ENCODE results near the gene CEP63. TPM values are rescaled to one million over a fixed set of nuclear protein-coding genes. Genes with fewer than 3 reads are reported as not detected.
"Not testable (repeated sequence)": the region's sequence is repeated elsewhere in the genome, so short reads cannot be mapped to it uniquely, and the experiment has no call there.

CEP63 gene
- total RNA-seq, 4 donors from 2014 or later, result 21.3 to 26.5 (median 24.3) TPM

DNA sequence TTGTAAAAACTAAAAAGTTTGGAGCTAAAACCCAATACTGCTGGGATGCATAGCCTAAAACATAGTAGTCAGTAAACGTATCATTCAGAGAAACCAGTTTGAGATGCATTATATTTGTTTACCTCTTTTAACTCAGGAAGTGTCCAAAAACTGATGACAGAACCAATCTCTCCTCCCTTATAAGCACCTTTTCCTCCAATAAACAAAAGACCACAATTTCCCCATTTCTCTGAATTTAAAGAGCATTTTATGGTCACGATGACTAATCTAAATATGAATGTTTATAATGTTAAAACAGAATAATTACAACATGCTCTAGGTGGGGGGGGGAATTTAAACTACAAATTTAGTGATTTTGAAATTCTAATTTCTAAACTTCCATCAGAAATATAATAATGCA, 58.5 kb downstream of the CEP63 start:
- Histone ChIP-seq H3K4me3 (replicated peaks in 1 of 3) (no peak overlapping the region), H3K27me3 (no peaks in the 10 kb centered on the region), H3K9me3 (no peaks in the 10 kb centered on the region), H3K27ac (no peak overlapping the region), H3K4me1 (no peaks in the 10 kb centered on the region), H3K36me3 (peaks cover 0 to 16% of the 10 kb centered on the region in 2 donors)
- intact Hi-C loops (cut with DNase I), result no loop called here
- DNase-seq, result no peak
- TF ChIP-seq POLR2A (IDR thresholded peaks at IDR 0.05) (no peak), CTCF (IDR thresholded peaks at IDR 0.05) (no peak)
- 86 to 93% methylated on average over 2 of the region's 2 CpGs for WGBS, 2 donors

- H3K27ac ChIP-seq; H3K4me3 ChIP-seq (replicated peaks in 1 of 3); H3K9me3 ChIP-seq; H3K27me3 ChIP-seq; H3K4me1 ChIP-seq; DNase-seq; intact Hi-C loops (cut with DNase I): not testable (repeated sequence)
- H3K36me3 ChIP-seq, result peaks cover 3 to 16% of the 10 kb centered on the region in 2 donors
- WGBS, 2 donors, result 90 to 93% methylated on average over 12 of the region's 12 CpGs
These were observed 58.9 kb downstream of the CEP63 start for GRCh38 chr3:134544783-134545182.

DNA sequence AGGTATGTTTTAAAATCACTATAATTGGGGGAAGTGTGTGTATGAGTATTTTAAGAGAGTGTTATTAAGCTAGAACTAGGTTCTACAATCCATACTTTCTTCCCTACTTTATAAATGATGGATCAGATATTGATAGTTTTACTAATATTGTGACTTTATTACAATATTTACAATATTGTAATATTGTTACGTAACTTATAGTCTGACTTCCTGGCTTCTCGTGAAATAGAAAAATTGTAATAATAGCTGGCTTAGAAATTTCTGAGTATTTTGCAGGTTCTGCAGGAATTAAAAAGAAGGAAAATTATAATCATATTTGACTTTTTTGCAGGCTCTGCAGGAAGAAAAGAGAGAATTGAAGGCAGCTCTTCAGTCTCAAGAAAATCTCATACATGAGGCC, 60.0 kb downstream of the CEP63 start:
- Histone ChIP-seq H3K27ac (no peak overlapping the region), H3K36me3 (peaks cover 10 to 24% of the 10 kb centered on the region in 2 donors), H3K4me3 (replicated peaks in 1 of 3) (no peak overlapping the region), H3K27me3 (no peaks in the 10 kb centered on the region), H3K9me3 (no peaks in the 10 kb centered on the region), H3K4me1 (no peaks in the 10 kb centered on the region)
- TF ChIP-seq CTCF (IDR thresholded peaks at IDR 0.05), result no peak
- TF ChIP-seq POLR2A (IDR thresholded peaks at IDR 0.05), result no peak
- DNase-seq, result no peak
- 93 to 94% methylated on average over 2 of the region's 2 CpGs for WGBS, 2 donors
- intact Hi-C loops (cut with DNase I), result no loop called here

- Histone ChIP-seq H3K27ac (no peak overlapping the region), H3K9me3 (no peaks in the 10 kb centered on the region), H3K36me3 (peaks cover 33 to 37% of the 10 kb centered on the region in 2 donors), H3K27me3 (no peaks in the 10 kb centered on the region), H3K4me3 (replicated peaks in 1 of 3) (no peak overlapping the region), H3K4me1 (no peaks in the 10 kb centered on the region)
- intact Hi-C loops (cut with DNase I), result no loop called here
- no peak for TF ChIP-seq CTCF (IDR thresholded peaks at IDR 0.05)
- TF ChIP-seq POLR2A (IDR thresholded peaks at IDR 0.05), result no peak
- DNase-seq, result no peak
These were observed 66.9 kb downstream of the CEP63 start for GRCh38 chr3:134552784-134553183.

DNA sequence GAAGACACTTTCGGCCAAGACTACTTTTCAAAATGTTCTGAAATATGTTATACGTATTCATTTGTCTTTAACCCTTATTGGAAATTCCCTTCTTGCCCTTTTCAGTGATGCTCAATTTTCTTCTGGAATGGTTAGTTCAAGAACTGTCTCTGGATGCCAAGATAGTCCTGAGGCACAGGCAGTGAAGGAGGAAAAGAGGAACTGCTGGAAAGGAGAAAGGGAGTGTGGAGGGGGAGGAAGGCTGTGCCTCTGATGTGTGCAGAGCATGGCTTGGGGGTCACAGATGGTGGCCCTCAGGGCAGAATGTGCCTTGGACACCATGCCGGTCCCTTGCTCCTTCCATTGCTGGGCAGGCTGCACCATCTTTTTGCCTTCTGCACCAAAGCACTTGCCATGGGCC, 73.7 kb downstream of the CEP63 start:
- TF ChIP-seq CTCF (IDR thresholded peaks at IDR 0.05) (no peak), POLR2A (IDR thresholded peaks at IDR 0.05) (no peak)
- no peaks in the 10 kb centered on the region for H3K27me3 ChIP-seq
- H3K9me3 ChIP-seq, result no peaks in the 10 kb centered on the region
- intact Hi-C loops (cut with DNase I), result no loop called here
- no peak for DNase-seq
- H3K4me1 ChIP-seq, result no peaks in the 10 kb centered on the region
- no peak overlapping the region for H3K4me3 ChIP-seq (replicated peaks in 1 of 3)
- peaks cover 4 to 5% of the 10 kb centered on the region in 2 donors for H3K36me3 ChIP-seq
- 96 to 98% methylated on average over 3 of the region's 3 CpGs for WGBS, 2 donors
- no peak overlapping the region for H3K27ac ChIP-seq

GRCh38 chr3:134562055-134562454, 76.2 kb downstream of the CEP63 start:
- TF ChIP-seq POLR2A (IDR thresholded peaks at IDR 0.05) (no peak), CTCF (IDR thresholded peaks at IDR 0.05) (no peak)
- 90% methylated on average over 4 of the region's 4 CpGs for WGBS, 2 donors
- no peaks in the 10 kb centered on the region for H3K9me3 ChIP-seq
- DNase-seq, result no peak
- no peak overlapping the region for H3K4me3 ChIP-seq (replicated peaks in 1 of 3)
- intact Hi-C loops (cut with DNase I), result no loop called here
- H3K27me3 ChIP-seq, result no peaks in the 10 kb centered on the region
- no peak overlapping the region for H3K27ac ChIP-seq
- peaks cover under 1 to 5% of the 10 kb centered on the region in 2 donors for H3K36me3 ChIP-seq
- H3K4me1 ChIP-seq, result peaks cover 0 to under 1% of the 10 kb centered on the region in 2 donors
